DND-41 (cell line): Measurements from ENCODE around the gene RASGRF1.

Source experiments
- ATAC-seq: fragments of 200-7000 bp; cut with Tn5 transposase; 3 replicates; pipeline ENCODE4 v1.9.1; 2021; ENCODE audit warnings: low read depth; ENCODE audit not compliant: insufficient read depth
- DNase-seq: peaks from one replicate; pipeline ENCODE4 v3.0.0-alpha.2; 2020
- H2AFZ ChIP-seq: 2 replicates; pipeline ENCODE4 v1.6.0; 2012; ENCODE audit warnings: low read depth, low read length
- H3K27ac ChIP-seq: 2 replicates; pipeline ENCODE4 v1.5.1; 2012; ENCODE audit warnings: low read length, inconsistent platforms
- H3K27me3 ChIP-seq: fragments of 200-600 bp; sonication (generic); 2 replicates; pipeline ENCODE4 v1.6.0; 2012; ENCODE audit warnings: low read length, mild to moderate bottlenecking, inconsistent platforms; ENCODE audit not compliant: insufficient read depth, poor library complexity
- H3K36me3 ChIP-seq: 2 replicates; pipeline ENCODE4 v1.5.1; 2012; ENCODE audit warnings: low read length, inconsistent platforms; ENCODE audit not compliant: insufficient read depth
- H3K4me1 ChIP-seq: 2 replicates; pipeline ENCODE4 v1.5.1; 2012; ENCODE audit warnings: mild to moderate bottlenecking, low read length; ENCODE audit not compliant: insufficient read depth
- H3K4me2 ChIP-seq: 2 replicates; pipeline ENCODE4 v1.6.0; 2012; ENCODE audit warnings: mild to moderate bottlenecking, moderate library complexity, low read length, inconsistent platforms; ENCODE audit not compliant: insufficient read depth
- H3K4me3 ChIP-seq, 2 experiments: fragments of 200-600 bp in 1 of 2; shearing (Covaris generic) in 1 of 2; 2 replicates each; pipeline ENCODE4 v1.5.1; 2012 to 2016; ENCODE audit warnings: inconsistent platforms in 2 of 2, low read length in 2 of 2, mild to moderate bottlenecking in 2 of 2, low read depth in 1 of 2, moderate library complexity in 1 of 2
- H3K79me2 ChIP-seq: 2 replicates; pipeline ENCODE4 v1.6.0; 2012; ENCODE audit warnings: low read length, inconsistent platforms; ENCODE audit not compliant: insufficient read depth
- H3K9ac ChIP-seq: 2 replicates; pipeline ENCODE4 v1.6.0; 2012; ENCODE audit warnings: low read depth, mild to moderate bottlenecking, inconsistent platforms, low read length, moderate library complexity
- H3K9me3 ChIP-seq: 2 replicates; pipeline ENCODE4 v1.5.1; 2012; ENCODE audit warnings: low read length, moderate library complexity, mild to moderate bottlenecking, inconsistent platforms; ENCODE audit not compliant: insufficient read depth, severe bottlenecking
- H4K20me1 ChIP-seq: 2 replicates; pipeline ENCODE4 v1.6.0; 2012; ENCODE audit warnings: low read length; ENCODE audit not compliant: insufficient read depth
- EZH2 ChIP-seq: IDR thresholded peaks from 3 replicates; pipeline ENCODE4 v1.6.1; 2012; ENCODE audit warnings: borderline replicate concordance, low read depth, mild to moderate bottlenecking, moderate library complexity, low read length, inconsistent platforms; ENCODE audit not compliant: severe bottlenecking
- TF ChIP-seq, protein P1 (sequence below): IDR thresholded peaks from 2 replicates; pipeline ENCODE4 v1.5.1; 2012; ENCODE audit warnings: borderline replicate concordance, low read length, moderate library complexity, mild to moderate bottlenecking; ENCODE audit not compliant: poor library complexity, severe bottlenecking; ENCODE audit errors: extremely low read depth

Gene RASGRF1

GRCh38 chr15:78910271-78910670 is 180.3 kb downstream of the RASGRF1 start:
- no peaks in the 10 kb centered on the region; the same call in 1 of the 2 replicates for H3K79me2 ChIP-seq
- ATAC-seq, result no peak
- no peak overlapping the region for H2AFZ ChIP-seq
- H3K4me2 ChIP-seq, result no peak overlapping the region
- peaks cover 16% of the 10 kb centered on the region for H4K20me1 ChIP-seq
- no peak overlapping the region for H3K9ac ChIP-seq
- no peak overlapping the region for H3K27ac ChIP-seq
- H3K4me1 ChIP-seq, result no peaks in the 10 kb centered on the region
- no peak for DNase-seq
- no peaks in the 10 kb centered on the region for H3K27me3 ChIP-seq
- H3K4me3 ChIP-seq, result no peak overlapping the region
- H3K36me3 ChIP-seq, result peaks cover 88% of the 10 kb centered on the region
- TF ChIP-seq, protein P1, sequence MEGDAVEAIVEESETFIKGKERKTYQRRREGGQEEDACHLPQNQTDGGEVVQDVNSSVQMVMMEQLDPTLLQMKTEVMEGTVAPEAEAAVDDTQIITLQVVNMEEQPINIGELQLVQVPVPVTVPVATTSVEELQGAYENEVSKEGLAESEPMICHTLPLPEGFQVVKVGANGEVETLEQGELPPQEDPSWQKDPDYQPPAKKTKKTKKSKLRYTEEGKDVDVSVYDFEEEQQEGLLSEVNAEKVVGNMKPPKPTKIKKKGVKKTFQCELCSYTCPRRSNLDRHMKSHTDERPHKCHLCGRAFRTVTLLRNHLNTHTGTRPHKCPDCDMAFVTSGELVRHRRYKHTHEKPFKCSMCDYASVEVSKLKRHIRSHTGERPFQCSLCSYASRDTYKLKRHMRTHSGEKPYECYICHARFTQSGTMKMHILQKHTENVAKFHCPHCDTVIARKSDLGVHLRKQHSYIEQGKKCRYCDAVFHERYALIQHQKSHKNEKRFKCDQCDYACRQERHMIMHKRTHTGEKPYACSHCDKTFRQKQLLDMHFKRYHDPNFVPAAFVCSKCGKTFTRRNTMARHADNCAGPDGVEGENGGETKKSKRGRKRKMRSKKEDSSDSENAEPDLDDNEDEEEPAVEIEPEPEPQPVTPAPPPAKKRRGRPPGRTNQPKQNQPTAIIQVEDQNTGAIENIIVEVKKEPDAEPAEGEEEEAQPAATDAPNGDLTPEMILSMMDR, result no peak
- TF ChIP-seq EZH2, result no peak
- H3K9me3 ChIP-seq, result no peaks in the 10 kb centered on the region
